HG02610 (cell line): ENCODE measurements around the gene MCRIP1.

Source experiments
- ATAC-seq: cut with Tn5 transposase; IDR thresholded peaks from one replicate; pipeline ENCODE4 v1.9.1; 2021; ENCODE audit warnings: mild to moderate bottlenecking, moderate library complexity; ENCODE audit not compliant: unreplicated experiment

MCRIP1 gene

DNA sequence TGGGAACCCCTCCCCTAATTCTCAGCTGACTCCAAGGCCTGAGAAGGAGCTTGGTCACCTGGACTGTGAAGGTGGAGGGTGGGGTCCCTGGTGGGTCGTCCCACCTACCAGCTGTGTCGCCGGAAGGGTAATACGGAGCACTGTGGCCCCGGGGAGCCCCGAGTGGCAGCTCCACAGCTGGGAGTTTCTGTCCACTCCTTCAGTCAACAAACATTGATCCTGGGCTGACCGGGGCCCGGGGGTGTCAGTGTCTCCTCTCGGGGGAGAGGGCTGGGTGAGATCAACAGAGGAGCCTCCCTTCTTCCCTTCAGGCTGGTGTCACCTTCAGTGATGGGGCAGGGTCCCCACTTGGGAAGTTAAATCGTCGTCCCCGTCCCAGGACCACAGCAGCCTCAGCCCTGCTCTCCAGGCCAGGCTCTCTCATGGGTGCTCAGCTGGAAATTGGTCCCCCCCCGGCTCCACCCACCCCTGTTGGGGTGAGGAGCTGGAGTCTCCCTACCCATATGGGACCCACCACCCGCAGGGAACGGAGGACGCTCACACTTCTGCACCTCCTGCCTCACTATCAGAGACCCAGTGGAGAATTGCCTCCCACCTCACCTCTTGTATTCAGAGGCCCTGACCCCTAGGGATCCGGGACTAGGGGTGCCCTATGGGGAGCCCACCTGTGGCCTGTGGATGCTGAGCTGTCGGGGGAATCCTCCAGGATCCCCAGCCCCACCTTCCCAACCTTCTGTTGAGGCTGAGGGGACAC lies 27.2 kb downstream of the MCRIP1 start:
- ATAC-seq, result no peak

DNA sequence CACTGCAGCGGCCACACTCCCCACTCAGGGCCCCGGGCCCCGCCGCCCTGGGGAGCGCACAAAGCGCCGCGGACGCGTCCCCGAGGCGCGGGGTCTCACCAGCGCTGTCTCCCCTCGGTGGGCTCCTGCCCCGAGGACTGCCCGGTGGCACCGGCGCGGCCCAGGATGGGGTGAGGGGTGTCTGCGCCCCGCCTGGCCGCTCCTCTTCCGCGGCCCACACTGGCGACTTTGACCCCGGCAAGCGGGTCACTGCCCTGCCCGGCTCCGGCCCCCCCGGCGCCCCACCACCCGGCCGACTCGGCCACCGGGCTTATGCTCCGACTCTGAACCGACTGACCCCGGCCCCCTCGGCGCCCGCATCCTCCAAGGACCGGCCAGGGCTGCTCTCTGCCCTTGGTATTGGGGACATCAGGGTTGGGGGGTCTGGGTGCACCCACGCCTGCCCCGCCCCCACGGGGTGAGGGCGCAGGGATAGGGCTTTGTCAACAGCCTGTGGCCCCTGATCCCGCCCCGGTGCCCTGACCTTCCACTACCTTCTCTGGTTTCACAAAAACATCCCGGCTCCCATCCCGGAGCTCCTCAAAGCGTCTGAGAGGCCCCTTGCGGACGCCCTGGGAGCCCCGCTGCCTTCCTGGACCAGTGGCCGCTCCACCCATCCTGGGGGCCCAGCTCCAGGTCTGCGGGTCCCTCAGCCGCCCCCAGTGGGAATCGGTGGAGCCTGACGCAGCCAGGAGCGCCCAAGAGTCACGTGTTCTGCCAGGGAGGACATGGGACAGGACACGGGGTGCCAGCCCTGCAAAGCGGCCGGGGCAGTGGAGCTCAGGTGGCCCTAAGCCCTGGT lies 28.3 kb downstream of the MCRIP1 start:
- no peak for ATAC-seq

DNA sequence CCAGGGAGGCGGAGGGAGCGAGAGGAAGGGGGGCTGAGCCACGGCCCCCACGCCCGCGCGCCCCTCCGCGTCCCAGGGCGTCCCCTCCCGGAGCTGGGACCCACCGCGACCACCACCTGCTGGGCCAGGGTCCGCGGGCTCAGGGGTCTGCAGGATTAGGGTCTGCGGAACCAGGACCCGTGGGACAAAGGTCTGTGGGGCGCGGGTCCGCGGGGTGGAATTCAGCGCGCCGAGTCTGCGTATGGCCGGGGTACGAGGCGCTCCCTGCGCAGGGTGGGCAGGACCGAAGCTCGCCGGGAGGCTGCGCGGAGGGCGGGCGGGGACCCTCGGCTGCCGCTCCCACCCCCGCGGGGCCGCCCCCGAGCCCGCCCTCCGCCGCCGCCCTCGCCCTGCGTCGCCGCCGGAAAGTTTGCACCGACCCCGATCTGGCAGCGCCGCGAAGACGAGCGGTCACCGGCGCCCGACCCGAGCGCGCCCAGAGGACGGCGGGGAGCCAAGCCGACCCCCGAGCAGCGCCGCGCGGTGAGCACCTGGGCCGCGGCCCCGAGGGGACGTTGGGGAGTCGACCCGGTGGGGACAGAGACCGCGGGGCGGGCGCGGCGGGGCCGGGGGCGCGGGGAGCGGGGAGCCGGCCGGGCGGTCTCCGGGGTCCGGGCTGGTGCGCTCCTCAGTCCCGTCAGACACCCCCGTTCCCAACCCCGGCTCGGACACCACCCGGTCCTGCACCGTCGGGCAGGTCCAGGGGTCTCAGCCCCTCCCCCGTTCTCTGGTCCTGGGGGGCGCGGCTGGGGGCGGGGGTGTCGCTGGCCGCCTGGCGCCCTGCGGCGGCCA lies 29.1 kb downstream of the MCRIP1 start, which contains the start of gene GCGR:
Gene GCGR (plus strand): TSS at position 423 of the 831 bp plus-strand sequence. CDS start 4,869 bp downstream, outside the sequence.
- ATAC-seq, result no peak

DNA sequence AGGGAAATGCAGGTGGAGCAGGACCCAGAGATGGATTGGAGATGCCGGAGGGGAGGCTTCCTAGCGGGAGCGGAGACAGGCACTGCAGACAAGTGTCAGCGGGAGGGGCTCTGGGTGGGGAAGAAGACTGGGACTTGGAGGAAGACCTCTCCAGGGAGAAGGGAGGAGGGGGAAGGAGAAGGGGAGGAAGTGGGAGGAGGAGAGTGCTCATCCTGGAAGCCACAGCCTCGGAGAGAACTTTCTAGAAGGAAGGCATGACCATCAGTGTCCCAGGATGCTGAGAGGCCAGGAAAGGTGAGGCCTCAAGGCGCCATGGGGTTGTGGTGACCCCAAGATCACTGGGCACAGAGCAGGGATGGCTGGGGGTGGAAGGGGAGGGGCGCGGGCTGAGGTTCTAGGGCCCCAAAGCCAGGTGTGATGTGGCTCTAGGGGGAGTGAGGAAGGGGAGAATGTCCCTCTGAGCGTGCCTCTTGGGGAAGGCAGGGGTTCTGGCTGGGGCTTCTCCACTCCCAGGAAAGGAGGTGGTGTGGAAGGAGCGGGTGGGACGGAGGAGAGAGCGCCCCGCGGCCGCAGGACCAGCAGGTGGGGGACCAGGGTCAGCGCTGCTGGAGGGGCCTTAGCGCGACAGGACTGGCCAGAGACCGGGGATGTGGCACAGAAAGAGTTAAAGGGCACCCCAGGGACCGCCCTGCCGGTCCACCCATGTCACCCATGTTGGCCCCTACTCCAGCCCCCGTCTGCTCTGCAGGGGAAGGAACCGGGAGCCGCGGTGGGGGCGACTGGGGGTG lies 30.0 kb downstream of the MCRIP1 start:
- ATAC-seq, result no peak

DNA sequence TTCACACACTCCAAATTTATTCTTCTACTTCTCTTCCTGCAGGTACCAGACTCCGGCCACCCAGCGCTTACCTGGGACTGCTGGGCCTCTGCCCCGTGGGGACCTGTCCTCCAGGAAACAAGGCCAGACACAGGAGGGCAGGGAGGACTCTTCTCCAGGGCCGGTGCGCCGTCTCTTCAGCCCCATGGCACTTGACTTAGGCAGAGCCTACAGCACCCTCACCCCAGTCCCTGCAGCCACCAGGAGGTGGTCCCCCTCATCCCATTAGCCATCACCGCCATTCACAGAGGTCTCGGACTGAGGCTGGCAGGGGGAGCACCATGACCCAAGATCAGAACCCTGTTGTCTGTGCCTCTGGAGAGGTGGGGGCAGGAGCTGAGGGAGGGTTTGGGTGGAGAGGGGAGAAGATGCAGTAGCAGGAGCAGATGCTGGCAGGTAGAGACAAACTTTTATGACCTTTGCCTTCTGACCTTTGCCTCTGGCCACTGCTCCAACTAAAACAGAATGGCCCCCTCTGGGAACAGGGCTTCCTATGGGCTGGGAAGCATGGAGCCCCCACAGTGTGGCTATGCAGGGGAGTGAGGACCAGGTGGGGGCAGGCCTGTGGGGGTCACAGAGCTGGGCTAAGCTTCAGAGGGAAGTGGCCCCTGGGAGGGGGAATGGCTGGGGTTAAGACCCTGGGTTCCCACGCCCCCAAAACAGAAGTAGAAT lies 30.9 kb downstream of the MCRIP1 start:
- no peak for ATAC-seq

DNA sequence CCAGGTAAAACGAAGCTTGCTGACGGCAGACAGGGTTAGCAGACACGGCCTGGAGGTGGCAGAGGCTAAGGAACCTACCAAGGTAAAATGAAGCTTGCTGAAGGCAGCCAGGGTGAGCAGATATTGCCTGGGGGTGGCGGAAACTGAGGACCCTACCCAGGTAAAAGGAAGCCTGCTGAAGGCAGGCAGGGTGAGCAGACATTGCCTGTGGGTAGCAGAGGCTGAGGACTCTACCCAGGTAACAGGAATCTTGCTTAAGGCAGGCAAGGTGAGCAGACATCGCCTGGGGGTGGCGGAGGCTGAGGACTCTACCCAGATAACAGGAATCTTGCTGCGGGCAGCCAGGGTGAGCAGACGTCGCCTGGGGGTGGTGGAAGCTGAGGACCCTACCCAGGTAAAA lies 31.8 kb downstream of the MCRIP1 start:
- no peak for ATAC-seq

DNA sequence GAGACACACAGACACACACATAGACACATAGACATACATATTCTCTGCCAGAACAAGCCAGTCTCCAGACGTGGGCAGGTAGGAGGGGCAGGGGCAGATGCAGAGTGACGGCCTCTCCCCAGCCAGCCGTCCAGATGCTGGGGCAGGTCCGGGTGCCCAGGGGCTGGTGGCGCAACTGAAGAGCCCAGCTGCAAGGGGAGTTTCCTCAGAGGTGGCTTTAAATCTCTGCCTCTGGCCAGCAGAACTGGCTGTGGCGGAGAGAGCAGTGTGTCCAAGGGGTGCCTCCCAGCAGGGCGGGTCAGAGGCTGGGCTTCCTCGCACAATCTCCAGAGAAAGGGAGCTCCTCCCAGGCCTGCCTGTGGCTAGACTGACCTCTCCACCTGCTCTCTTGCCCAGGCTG lies 38.6 kb downstream of the MCRIP1 start:
- ATAC-seq, result no peak

DNA sequence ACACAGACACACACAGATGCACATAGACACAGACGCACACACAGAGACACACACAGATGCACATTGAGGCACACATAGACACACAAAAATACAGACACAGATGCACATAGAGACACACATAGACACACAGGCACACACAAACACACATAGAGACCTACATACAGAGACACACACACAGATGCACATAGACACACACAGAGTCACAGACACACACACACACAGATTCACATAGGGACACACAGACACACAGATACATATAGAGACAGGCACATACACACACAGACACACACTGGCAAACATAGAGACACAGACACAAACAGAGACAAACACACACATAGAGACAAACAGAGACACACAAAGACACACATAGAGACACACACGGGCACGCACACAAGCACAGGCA lies 39.0 kb downstream of the MCRIP1 start:
- no peak for ATAC-seq

DNA sequence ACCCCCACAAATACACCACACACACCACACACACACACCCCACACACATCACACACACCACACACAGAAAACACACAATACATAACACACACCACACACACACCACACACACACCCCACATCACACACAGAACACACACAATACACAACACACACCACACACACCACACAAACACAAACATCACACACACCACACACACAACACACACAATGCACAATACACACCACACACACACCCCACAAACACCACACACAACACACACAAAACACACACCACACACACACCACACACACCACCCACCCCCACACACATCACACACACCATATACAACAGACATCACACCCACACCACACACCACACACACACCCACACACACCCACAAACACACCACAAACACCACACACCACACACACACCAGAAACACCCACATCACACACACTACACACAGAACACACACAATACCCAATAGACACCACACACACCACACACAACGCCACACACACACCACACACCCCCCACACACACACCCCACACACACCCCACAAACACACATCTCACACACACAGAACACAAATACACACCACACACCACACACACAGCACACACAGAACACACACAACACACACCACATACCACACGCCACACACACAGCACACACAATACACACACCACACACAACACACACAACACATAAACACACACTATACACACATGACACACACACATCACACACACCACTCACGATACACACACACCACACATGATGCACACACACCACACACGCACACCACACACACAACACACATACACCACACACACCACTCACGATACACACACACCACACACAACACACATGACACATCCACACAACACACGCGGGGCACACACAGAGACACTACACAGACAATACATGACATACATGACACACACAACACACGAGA lies 40.1 kb downstream of the MCRIP1 start:
- ATAC-seq, result no peak
